Measurements from ENCODE around the gene SULT4A1.

- TF ChIP-seq POLR2AphosphoS5 (IDR thresholded peaks at IDR 0.05), result no peak
- no peak for TF ChIP-seq CTCF (IDR thresholded peaks at IDR 0.05)
- TF ChIP-seq POLR2A (IDR thresholded peaks at IDR 0.05), result no peak
- TF ChIP-seq EP300 (IDR thresholded peaks at IDR 0.05), result no peak
Observed at GRCh38 chr22:43847376-43848289, 14.7 kb downstream of the SULT4A1 start.
